GM19238 (cell line): ENCODE measurements around the gene TCHH.
"Not testable (repeated sequence)": the region's sequence is repeated elsewhere in the genome, so short reads cannot be mapped to it uniquely, and the experiment has no call there.

ENCODE experiments used
- DNase-seq: peaks from one replicate; pipeline ENCODE4 v3.0.0; 2011; ENCODE audit warnings: low spot score; ENCODE audit not compliant: insufficient read length

The TCHH gene

DNA sequence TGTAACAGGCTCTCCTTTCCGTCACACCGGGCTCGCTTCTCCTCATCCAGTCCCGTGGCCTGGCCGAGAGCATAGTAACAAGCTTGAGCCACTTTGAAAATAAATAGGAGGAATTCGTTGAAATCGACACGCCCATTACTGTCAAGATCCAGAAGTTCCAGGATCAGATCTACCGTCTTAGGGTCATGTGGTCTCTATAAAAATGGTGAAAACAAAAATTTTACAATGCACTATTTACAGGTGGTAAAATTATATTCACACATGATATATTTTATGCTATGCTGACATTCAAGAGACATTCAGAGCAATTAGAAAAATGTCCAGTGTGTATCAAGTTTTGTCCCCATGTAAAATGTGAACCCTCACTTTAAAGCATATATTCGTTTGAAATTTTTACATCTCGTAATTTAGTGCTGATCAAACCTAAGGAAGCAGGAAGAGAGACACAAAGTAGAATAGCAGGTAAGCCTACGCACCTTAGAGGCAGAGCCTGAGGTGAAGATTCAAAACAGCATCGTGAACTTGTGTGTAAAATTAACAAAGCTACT, 2.3 kb downstream of the TCHH start:
- no peak for DNase-seq

DNA sequence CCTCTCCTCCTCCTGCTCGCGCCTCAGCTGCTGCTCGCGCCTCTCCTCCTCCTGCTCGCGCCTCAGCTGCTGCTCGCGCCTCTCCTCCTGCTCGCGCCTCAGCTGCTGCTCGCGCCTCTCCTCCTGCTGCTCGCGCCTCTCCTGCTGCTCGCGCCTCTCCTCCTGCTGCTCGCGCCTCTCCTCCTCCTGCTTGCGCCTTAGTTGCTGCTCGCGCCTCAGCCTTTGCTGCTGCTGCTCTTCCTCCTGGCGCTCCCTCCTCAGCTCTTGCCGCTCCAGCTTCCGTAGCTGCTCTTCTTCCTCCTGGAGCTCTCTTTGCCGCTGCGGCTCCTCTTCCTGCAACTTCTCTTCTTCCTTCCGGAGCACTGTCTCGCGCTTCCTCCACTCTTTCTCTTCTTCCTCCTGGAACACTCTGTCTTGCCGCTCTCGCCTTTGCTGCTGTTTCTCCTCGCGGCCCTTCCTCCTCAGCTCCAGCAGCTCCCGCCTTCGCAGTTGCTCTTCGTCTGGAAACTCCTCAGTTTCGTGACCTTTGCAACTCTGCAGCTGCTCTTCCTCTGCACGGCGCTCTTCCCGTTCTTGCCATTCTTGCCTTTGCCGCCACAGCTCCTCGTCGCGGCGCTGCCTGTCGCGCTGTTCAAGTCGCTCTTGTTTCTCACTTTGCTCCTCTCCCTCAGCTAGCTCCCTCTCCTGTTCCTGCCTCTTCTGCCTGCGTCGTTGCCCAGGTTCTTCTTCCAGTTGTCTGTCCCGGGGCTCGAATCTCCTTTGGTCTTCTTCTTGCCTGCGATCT, 3.0 kb downstream of the TCHH start:
- DNase-seq = no peak

DNA sequence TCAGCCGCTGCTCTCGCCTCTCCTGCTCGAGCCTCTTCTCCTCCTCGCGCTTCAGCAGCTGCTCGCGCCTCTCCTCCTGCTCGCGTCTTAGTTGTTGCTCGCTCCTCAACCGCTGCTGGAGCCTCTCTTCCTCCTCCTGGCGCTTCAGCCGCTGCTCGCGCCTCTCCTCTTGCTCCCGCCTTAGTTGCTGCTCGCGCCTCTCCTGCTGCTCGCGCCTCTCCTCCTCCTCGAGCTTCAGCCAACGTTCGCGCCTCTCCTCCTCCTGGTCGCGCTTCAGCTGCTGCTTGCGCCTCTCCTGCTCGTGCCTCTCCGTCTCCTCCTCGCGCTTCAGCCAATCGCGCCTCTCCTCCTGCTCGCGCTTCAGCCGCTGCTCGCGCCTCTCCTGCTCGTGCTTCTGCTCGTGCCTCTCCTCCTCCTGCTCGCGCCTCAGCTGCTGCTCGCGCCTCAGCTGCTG, 3.7 kb downstream of the TCHH start:
- DNase-seq = no peak

DNA sequence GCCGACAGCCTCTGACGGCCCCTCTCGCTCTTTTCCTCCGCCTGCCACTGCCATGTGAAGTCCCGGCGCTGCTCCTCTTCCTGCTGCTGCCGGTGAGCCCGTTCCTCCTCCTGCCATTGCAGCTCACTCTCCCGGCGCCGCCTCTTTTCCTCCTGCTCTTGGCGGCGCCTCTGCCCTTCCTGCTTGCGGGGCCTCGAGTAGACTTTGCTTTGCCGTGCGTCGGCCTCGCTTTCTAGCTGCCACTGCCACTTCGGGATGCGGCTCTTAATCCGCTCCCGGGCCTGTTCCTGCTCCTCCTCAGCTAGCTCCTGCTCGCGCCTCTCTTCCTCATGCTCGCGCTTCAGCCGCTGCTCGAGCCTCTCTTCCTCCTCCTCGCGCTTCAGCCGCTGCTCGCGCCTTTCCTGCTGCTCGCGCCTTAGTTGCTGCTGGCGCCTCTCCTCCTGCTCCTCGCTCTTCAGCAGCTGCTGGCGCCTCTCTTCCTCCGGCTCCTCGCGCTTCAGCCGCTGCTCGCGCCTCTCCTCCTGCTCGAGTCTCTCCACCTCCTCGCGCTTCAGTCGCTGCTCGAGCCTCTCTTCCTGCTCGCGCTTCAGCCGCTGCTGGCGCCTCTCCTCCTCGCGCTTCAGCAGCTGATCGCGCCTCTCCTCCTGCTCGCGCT, 4.3 kb downstream of the TCHH start:
- DNase-seq = no peak

DNA sequence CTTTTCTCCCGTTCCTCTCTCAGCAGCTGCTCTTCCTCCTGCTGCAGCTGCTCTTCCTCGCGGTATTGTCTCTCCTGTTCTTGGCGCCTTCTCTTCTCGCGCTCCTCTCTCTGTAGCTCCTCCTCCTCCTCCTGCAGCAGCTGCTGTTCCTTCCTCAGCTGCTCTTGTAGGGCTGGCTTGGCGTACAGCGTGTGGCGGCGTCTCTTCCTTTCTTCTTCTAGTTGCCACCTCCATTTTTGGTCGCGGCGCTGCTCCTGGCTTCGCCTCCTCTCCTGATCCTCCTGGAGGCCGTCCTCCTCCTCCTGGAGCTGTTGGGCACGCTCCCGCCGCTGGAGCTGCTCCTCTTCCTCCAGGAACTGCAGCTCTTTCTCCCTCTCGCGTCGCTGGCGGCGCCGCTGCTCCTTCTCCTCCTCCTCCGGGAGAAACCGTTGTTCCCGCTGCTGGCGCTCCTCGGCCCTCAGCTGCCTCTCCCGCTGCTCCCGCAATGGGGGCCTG, 4.8 kb downstream of the TCHH start:
- DNase-seq = no peak

DNA sequence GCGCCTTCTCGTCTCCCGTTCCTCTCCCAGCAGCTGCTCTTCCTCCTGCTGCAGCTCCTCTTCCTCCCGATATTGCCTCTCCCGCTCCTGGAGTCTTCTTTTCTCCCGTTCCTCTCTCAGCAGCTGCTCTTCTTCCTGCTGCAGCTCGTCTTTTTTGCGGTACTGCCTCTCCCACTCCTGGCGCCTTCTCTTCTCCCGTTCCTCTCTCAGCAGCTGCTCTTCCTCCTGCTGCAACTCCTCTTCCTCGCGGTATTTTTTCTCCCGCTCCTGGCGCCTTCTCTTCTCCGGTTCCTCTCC, 5.3 kb downstream of the TCHH start:
- no peak for DNase-seq

DNA sequence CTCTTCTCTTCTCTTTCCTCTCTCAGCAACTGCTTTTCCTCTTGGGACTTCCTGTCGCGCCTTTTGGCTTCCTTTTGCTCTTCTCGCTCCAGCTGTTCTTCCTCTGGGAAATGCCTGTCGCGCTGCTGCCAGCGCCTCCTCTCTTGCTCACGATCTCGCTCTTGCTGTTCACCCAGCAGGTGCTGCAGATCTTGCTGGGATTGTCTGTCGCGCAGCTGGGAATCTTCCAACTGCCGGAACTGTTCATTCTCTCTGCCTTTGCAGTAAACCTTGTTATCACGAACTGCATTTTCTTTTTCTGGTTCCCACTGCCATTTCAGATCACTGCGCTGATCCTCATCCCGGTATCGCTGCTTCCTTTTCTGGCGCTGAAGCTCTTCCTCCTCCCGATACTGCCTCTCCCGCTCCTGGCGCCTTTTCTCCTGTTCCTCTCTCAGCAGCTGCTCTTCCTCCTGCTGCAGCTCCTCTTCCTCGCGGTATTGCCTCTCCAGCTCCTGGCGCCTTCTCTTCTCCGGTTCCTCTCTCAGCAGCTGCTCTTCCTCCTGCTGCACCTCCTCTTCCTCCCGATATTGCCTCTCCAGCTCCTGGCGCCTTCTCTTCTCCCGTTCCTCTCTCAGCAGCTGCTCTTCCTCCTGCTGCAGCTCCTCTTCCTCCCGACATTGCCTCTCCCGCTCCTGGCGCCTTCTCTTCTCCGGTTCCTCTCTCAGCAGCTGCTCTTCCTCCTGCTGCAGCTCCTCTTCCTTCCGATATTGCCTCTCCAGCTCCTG, 5.8 kb downstream of the TCHH start:
- no peak for DNase-seq

DNA sequence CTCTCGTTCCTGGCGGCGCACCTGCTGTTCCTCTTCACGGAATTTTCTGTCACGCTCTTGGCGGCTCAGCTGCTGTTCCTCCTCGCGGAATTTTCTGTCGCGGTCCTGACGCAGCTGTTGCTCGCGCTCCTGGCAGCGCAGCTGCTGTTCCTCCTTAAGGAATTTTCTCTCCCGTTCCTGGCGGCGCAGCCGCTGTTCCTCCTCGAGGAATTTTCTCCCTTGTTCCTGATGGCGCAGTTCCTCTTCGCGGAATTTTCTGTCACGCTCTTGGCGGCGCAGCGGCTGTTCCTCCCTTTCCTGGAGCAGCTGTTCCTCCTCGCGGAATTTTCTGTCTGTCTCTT, 6.4 kb downstream of the TCHH start:
- no peak for DNase-seq

DNA sequence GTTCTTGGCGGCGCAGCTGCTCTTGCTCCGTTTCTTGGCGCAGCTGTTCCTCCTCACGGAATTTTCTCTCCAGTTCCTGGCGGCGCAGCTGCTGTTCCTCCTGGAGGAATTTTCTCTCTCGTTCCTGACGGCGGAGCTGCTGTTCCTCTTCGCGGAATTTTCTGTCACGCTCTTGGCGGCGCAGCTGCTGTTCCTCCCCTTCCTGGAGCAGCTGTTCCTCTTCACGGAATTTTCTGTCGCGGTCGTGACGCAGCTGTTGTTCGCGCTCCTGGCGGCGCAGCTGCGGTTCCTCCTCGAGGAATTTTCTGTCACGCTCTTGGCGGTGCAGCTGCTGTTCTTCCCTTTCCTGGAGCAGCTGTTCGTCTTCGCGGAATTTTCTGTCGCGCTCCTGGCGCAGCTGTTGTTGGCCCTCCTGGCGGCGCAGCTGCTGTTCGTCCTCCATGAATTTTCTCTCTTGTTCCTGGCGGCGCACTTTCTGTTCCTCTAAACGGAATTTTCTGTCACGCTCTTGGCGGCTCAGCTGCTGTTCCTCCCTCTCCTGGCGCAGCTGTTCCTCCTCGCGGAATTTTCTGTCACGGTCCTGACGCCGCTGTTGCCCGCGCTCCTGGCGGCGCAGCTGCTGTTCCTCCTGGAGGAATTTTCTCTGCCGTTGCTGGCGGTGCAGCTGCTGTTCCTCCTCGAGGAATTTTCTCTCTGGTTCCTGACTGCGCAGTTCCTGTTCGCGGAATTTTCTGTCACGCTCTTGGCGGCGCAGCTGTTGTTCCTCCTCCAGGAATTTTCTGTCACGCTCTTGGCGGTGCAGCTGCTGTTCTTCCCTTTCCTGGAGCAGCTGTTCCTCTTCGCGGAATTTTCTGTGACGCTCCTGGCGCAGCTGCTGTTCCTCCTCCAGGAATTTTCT, 7.0 kb downstream of the TCHH start:
- no peak for DNase-seq

DNA sequence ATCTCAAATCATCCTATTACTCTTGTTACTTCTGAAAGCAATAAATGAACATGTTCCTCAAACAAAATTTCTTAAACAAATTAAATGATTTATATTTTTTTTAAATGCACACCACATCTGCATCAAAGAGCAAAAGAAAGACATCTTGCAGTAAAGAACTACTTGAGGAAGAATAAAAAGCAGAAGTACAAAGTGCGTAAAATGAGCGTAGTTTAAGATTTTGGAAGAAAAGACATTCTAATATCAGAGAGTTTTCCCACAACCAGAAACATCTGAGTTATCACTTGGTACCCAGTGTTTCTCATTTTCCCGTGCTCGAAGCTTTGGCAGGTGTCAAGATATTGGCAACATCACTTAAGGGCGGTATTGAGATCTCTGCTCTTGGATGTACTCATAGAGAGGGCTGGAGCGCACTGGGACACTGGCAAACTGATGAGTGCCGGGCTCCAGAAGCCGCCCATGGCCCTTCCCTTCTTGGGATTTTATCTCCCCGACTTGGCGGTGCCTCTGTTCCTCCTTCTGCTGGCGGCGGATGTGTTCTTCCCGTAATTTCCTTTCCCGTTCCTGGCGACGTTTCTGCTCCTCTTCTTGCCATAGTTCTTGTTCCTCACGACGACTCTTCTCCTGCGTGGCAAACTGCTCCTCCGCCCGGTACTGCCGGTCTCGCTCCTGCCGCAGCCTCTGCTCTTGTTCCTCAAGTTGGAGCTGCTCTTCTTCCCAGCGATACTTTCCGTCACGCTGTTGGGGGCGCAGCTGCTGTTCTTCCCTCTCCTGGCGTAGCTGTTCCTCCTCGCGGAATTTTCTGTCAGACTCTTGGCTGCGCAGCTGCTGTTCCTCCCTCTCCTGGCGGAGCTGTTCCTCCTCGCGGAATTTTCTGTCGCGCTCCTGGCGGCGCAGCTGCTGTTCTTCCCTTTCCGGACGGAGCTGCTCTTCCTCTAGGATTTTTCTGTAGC, 7.9 kb downstream of the TCHH start:
- no peak for DNase-seq

DNA sequence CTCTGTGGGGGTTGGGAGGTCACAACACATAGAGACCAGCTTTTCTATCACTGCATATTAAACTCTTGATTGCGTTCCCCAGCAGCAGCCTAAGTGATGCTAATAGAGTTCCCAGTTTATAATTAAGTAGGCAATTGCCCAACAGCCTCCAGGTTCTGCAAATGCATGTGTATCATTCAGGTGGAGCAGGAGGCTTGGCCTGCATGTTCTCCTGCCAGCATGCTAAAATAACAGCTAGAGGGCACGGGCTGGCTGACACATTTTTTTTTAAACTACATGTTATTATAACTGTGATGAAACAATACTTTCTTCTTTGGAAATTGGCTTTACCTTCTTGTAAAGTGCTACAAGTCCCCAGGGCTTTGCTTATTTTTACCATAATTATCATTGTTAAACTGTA, 10.4 kb downstream of the TCHH start:
- DNase-seq = no peak

DNA sequence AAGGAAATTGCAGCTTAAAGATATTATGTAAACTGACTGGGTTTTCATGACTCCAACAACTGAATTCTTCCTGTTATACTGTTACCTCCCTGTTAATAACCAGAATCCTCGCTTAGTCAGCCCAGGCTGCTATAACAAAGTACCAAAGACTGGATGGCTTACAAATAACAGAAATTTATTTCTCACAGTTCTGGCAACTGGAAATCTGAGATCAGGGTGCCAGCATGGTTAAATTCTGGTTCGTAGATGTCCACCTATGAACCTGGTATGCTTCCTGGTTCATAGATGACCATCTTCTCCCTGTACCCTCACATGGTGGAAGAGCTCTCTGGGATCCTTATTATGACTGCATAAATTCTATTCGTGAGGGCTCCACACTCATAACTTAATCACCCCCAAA, 18.3 kb downstream of the TCHH start:
- no peak for DNase-seq

DNA sequence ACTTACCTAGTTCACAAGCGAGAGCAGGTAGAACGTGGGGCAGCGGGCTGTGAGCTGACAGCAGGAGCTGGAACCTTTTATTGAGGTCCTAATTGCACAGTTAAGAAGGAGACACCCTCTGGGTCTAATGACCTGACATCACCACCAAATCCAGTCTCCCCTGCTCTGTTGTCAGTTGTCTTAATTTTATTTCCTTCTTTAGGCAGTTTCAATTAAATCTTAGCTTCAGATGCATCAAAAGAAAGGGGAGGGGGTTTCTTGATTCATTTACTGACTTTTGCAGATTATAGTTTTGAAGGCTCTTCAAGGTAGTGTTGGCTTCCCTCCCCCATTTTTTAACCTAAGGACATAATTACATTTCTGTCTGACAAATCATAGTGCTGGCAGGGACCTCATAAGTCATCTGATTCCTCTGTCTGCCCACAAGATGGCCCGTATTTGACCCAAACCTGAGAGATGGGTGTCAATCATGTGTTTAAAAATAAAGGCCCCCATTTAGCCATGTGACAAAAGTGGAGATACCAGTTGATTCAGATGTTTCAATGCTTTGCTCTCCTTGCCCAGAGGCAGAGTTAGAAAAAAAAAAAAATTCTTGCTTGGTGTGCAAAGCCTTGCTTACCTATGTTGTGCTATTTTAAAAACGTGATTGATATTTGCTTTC, 26.1 kb downstream of the TCHH start, which contains the start of gene TCHHL1:
Gene TCHHL1, minus strand, starts transcription at position 51 of the 661 bp plus-strand sequence. CDS start 921 bp downstream, outside the sequence.
- no peak for DNase-seq

DNA sequence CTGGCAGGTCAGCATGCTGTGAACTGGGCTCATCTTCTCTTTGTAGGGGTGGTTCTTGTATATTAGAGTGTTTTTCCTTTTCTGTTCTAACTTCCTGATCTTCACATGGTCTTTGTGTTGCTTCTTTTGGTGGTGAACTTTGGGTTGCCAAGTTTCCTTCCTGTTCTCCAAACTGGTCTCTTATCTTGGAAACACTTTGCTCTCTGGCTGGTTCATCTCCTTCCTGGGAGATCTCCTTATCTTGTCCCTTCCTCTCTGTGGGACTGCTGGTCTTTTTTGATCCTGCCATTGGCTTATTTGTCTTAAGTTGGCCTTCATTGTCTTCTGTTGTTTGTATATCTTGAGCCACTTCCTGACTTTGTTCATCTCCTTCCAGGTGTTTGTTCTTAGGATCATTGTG, 28.5 kb downstream of the TCHH start:
- DNase-seq = no peak

DNA sequence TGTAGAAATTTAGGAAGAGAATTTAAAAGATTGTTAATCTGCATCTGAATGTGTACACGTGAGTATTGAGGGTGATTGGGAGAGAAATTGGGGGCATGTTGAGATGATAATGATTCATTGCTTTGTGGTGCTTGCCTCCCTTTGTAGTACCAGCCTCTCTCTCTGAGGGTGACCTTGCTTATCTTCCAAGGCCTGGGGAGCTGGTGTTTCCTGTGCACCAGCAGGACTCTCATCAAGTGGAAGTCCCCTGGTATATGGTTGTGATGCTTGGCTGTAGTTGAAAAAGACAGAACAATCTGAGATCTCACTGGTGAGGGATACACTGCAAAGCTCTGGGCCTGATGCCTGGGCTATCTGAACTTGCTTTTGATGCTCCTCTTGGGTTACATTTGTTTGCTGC, 30.4 kb downstream of the TCHH start:
- DNase-seq = no peak

DNA sequence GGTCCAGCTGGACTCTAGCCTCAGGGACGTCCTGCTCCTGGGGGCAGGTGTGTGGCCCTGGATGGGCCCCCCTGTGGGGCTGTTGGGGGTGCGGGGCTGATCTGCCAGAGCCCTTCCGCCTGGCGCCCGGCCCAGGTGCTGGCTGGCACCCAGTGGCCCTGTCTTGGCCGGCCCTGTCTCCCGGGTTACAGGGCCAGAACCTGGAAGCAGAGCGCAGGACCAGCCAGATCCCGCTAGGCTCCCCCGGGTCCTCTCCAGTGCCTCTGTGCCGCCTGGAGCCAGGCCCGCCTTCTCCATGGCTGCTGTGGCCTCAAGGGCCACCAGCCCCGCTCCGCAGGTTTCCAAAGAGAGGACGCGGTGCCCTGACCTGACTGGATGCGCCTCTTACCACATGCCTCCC, 34.2 kb downstream of the TCHH start:
- not testable (repeated sequence) for DNase-seq

DNA sequence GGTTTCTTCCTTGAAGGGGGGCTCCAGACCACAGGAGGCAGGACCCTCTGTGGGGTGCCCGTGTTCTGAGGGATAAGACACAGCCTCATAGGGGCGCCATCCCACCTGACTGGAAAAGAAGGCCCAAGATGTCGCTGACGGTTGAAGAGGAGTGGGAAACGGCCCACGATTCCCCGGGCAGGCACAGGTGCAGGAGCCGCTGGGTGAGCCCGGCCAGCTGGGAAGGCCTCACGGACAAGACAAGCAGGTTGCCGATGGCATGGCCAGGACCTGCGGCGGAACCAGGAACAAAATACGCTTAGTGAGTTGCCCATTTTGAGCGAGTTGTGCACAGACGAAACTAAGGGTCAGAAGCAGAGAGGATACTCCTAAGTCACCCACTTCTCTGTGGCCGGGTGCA, 34.8 kb downstream of the TCHH start:
- DNase-seq = not testable (repeated sequence)

DNA sequence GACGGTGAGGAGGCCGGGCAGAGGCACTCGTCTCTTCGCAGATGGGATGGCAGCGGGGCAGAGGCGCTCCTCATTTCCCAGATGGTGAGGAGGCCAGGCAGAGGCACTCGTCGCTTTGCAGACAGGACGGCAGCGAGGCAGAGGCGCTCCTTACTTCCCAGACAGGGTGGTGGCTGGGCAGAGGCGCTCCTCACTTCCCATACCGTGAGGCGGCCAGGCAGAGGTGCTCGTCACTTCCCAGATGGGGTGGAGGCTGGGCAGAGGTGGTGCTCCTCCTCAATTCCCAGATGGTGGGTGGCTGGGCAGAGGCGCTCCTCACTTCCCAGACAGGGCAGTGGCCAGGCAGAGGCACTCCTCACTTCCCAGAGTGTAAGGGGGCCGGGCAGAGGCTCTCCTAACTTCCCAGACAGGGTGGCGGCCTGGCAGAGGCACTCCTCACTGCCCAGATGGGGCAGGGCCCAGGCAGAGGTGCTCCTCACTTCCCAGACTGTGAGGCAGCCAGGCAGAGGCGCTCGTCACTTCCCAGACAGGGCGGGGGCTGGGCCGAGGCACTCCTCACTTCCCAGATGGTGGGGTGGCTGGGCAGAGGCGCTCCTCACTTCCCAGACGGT, 36.3 kb downstream of the TCHH start:
- DNase-seq = no peak

DNA sequence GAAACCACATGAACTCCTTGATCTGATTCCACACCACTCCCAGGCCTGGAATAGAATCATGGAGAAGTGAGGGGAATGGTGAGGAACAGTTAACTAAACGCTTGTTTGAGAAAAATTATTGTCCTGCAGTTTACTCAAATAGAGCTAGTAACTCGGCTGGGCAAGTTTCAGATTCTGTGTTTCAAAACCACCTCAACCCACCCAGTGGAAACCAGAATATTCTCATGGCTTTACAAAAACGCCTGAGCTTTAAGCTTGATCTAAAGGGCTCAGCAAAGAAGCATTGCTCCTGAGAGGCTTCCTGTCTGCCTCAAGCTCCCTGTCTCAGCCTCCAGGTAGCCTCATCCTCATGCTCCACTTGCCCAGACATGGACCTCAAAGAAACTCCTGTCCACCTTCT, 42.9 kb downstream of the TCHH start:
- no peak for DNase-seq
